Liver (tissue), 3 donors: Measurements from ENCODE around the gene RHAG.

ENCODE experiments used
- HNF4G ChIP-seq: IDR thresholded peaks from 2 replicates; pipeline ENCODE4 v1.6.1; 2016; ENCODE audit warnings: antibody characterized with exemption
- JUND ChIP-seq, 2 donors: IDR thresholded peaks; 2 replicates each; pipeline ENCODE4 v1.6.1; 2016; ENCODE audit warnings: antibody characterized with exemption in 2 of 2
- MAX ChIP-seq: IDR thresholded peaks from 2 replicates; pipeline ENCODE4 v1.6.1; 2016; ENCODE audit warnings: antibody characterized with exemption
- RAD21 ChIP-seq, 2 donors: IDR thresholded peaks; 2 replicates each; pipeline ENCODE4 v1.6.1; 2016; ENCODE audit warnings: antibody characterized with exemption in 2 of 2, mild to moderate bottlenecking in 2 of 2
- RXRA ChIP-seq, 2 donors: IDR thresholded peaks; 2 replicates each; pipeline ENCODE4 v1.6.1; 2017 to 2018; ENCODE audit warnings: antibody characterized with exemption in 2 of 2, mild to moderate bottlenecking in 1 of 2
- SP1 ChIP-seq: IDR thresholded peaks from 2 replicates; pipeline ENCODE4 v1.6.1; 2018; ENCODE audit warnings: antibody characterized with exemption, mild to moderate bottlenecking
- YY1 ChIP-seq: IDR thresholded peaks from 2 replicates; pipeline ENCODE4 v1.6.1; 2016; ENCODE audit warnings: antibody characterized with exemption, mild to moderate bottlenecking
- ZBTB33 ChIP-seq: IDR thresholded peaks from 2 replicates; pipeline ENCODE4 v1.6.1; 2016; ENCODE audit warnings: antibody characterized with exemption
- TF ChIP-seq, protein P1 (sequence below): fragments of 150-350 bp; IDR thresholded peaks from 2 replicates; pipeline ENCODE4 v1.5.1; 2017; ENCODE audit warnings: improper control_type of control experiment, low read depth, low read length; ENCODE audit not compliant: missing input control
- TF ChIP-seq, protein P2 (sequence below): IDR thresholded peaks from 2 replicates; pipeline ENCODE4 v1.6.1; 2016; ENCODE audit warnings: antibody characterized with exemption, mild to moderate bottlenecking
- donor health status: healthy.
- donor health status: healthy.

DNA sequence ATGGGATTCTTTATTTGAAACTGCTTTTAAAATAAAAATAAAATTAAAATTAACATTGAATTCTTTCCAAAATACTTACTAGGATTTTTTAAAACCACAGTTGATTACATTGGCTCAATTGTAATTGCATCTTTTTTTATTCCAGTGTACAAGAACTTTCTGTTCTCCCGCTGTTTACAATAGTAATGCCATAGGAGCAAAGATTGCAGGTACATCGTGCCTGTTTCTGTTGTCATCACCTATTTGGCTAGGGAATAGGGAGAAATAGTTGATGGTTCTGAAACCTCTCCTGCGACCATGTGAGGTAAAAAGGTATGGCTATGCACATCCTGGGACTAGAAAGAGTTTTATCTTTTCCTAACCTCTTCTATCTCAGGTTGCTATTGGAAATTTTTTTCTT lies 28.2 kb upstream of the RHAG start:
- TF ChIP-seq ZBTB33 = no peak
- TF ChIP-seq MAX = no peak
- TF ChIP-seq, protein P1, sequence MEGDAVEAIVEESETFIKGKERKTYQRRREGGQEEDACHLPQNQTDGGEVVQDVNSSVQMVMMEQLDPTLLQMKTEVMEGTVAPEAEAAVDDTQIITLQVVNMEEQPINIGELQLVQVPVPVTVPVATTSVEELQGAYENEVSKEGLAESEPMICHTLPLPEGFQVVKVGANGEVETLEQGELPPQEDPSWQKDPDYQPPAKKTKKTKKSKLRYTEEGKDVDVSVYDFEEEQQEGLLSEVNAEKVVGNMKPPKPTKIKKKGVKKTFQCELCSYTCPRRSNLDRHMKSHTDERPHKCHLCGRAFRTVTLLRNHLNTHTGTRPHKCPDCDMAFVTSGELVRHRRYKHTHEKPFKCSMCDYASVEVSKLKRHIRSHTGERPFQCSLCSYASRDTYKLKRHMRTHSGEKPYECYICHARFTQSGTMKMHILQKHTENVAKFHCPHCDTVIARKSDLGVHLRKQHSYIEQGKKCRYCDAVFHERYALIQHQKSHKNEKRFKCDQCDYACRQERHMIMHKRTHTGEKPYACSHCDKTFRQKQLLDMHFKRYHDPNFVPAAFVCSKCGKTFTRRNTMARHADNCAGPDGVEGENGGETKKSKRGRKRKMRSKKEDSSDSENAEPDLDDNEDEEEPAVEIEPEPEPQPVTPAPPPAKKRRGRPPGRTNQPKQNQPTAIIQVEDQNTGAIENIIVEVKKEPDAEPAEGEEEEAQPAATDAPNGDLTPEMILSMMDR = no peak
- no peak for TF ChIP-seq SP1
- TF ChIP-seq HNF4G = no peak
- no peak for TF ChIP-seq RAD21 (IDR thresholded peaks at IDR 0.05)
- no peak for TF ChIP-seq RXRA (IDR thresholded peaks at IDR 0.05)
- no peak for TF ChIP-seq JUND (IDR thresholded peaks at IDR 0.05)
- TF ChIP-seq YY1 = no peak
- TF ChIP-seq, protein P2, sequence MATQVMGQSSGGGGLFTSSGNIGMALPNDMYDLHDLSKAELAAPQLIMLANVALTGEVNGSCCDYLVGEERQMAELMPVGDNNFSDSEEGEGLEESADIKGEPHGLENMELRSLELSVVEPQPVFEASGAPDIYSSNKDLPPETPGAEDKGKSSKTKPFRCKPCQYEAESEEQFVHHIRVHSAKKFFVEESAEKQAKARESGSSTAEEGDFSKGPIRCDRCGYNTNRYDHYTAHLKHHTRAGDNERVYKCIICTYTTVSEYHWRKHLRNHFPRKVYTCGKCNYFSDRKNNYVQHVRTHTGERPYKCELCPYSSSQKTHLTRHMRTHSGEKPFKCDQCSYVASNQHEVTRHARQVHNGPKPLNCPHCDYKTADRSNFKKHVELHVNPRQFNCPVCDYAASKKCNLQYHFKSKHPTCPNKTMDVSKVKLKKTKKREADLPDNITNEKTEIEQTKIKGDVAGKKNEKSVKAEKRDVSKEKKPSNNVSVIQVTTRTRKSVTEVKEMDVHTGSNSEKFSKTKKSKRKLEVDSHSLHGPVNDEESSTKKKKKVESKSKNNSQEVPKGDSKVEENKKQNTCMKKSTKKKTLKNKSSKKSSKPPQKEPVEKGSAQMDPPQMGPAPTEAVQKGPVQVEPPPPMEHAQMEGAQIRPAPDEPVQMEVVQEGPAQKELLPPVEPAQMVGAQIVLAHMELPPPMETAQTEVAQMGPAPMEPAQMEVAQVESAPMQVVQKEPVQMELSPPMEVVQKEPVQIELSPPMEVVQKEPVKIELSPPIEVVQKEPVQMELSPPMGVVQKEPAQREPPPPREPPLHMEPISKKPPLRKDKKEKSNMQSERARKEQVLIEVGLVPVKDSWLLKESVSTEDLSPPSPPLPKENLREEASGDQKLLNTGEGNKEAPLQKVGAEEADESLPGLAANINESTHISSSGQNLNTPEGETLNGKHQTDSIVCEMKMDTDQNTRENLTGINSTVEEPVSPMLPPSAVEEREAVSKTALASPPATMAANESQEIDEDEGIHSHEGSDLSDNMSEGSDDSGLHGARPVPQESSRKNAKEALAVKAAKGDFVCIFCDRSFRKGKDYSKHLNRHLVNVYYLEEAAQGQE = no peak
